Measurements from ENCODE around the gene SHCBP1. TPM values are rescaled to one million over a fixed set of nuclear protein-coding genes. Genes with fewer than 3 reads are reported as not detected.

The SHCBP1 gene
- total and polyA plus RNA-seq, 2 of the 13 experiments (the other 11 are each of a cell fraction or from before 2014, with no cell fraction given): 15.7 to 33.0 TPM

- TF ChIP-seq CERS6 (CRISPR knock-in tag; IDR thresholded peaks at IDR 0.05): no peak
- no peak for TF ChIP-seq RBAK (CRISPR knock-in tag; IDR thresholded peaks at IDR 0.05)
- TF ChIP-seq ZBTB10 (CRISPR knock-in tag; IDR thresholded peaks at IDR 0.05; ENCODE audit: borderline replicate concordance): peak; percentile 29; the same call in 1 of the 2 replicates
- no peak for TF ChIP-seq PPARG (CRISPR knock-in tag; conservative IDR thresholded peaks at IDR 0.05)
- peak; percentile 70 for TF ChIP-seq ATF3 (CRISPR knock-in tag; IDR thresholded peaks at IDR 0.05)
- TF ChIP-seq CBX2 (IDR thresholded peaks at IDR 0.05; ENCODE audit: low read depth, low read length): no peak
- 0 out of 2 replicates have a peak, but pooled peaks have one; percentile 78 for TF ChIP-seq CBX2 (CRISPR knock-in tag; IDR thresholded peaks at IDR 0.05; ENCODE audit: low read depth)
- no peak for TF ChIP-seq ZNF800 (CRISPR knock-in tag; IDR thresholded peaks at IDR 0.05)
- no peak for TF ChIP-seq RFX3 (CRISPR knock-in tag; IDR thresholded peaks at IDR 0.05)
- no peak for TF ChIP-seq ATF7-NPFF (CRISPR knock-in tag; IDR thresholded peaks at IDR 0.05; ENCODE audit: low read depth)
- TF ChIP-seq ZNF614 (CRISPR knock-in tag; IDR thresholded peaks at IDR 0.05; ENCODE audit: borderline replicate concordance): no peak
- TF ChIP-seq ZC3H13 (CRISPR knock-in tag; IDR thresholded peaks at IDR 0.05): no peak
- TF ChIP-seq ZNF556 (CRISPR knock-in tag; IDR thresholded peaks at IDR 0.05; ENCODE audit: borderline replicate concordance): no peak
- 0 out of 4 replicates have a peak, but pooled peaks of 1 of the 2 experiments have one; percentile 25 for TF ChIP-seq HMGXB4 (CRISPR knock-in tag; IDR thresholded peaks at IDR 0.05; ENCODE audit: borderline replicate concordance in 1 of 2, low read depth in 1 of 2)
- no peak; the same call in 1 of the 2 replicates for TF ChIP-seq SALL1 (CRISPR knock-in tag; IDR thresholded peaks at IDR 0.05)
- no peak for TF ChIP-seq ZFP36L1 (CRISPR knock-in tag; IDR thresholded peaks at IDR 0.05)
- no peak for TF ChIP-seq ZNF12 (CRISPR knock-in tag; IDR thresholded peaks at IDR 0.05)
- TF ChIP-seq MAFG (CRISPR knock-in tag; IDR thresholded peaks at IDR 0.05): no peak
- no peak for TF ChIP-seq ZFP37 (CRISPR knock-in tag; IDR thresholded peaks at IDR 0.05; ENCODE audit: borderline replicate concordance)
- TF ChIP-seq PRPF4 (IDR thresholded peaks at IDR 0.05; ENCODE audit: low read depth, low read length, poor library complexity, severe bottlenecking): no peak
- no peak for TF ChIP-seq ZIK1 (CRISPR knock-in tag; IDR thresholded peaks at IDR 0.05; ENCODE audit: borderline replicate concordance, low read depth)
- TF ChIP-seq ZNF564 (CRISPR knock-in tag; IDR thresholded peaks at IDR 0.05): no peak
Observed at GRCh38 chr16:46573008-46573833, 48.0 kb downstream of the SHCBP1 start (continued).

Data from HepG2 (cell line).